Activated CD8-positive, alpha-beta memory T cell treated with anti-CD3 and anti-CD28 coated beads for 24 hours (primary cell): Measurements from ENCODE around the gene TMEM63A.
"Not testable (repeated sequence)": the region's sequence is repeated elsewhere in the genome, so short reads cannot be mapped to it uniquely, and the experiment has no call there.

Experiments
- DNase-seq: peaks from one replicate; pipeline ENCODE4 v3.0.0-alpha.2; 2020

TMEM63A gene

DNA sequence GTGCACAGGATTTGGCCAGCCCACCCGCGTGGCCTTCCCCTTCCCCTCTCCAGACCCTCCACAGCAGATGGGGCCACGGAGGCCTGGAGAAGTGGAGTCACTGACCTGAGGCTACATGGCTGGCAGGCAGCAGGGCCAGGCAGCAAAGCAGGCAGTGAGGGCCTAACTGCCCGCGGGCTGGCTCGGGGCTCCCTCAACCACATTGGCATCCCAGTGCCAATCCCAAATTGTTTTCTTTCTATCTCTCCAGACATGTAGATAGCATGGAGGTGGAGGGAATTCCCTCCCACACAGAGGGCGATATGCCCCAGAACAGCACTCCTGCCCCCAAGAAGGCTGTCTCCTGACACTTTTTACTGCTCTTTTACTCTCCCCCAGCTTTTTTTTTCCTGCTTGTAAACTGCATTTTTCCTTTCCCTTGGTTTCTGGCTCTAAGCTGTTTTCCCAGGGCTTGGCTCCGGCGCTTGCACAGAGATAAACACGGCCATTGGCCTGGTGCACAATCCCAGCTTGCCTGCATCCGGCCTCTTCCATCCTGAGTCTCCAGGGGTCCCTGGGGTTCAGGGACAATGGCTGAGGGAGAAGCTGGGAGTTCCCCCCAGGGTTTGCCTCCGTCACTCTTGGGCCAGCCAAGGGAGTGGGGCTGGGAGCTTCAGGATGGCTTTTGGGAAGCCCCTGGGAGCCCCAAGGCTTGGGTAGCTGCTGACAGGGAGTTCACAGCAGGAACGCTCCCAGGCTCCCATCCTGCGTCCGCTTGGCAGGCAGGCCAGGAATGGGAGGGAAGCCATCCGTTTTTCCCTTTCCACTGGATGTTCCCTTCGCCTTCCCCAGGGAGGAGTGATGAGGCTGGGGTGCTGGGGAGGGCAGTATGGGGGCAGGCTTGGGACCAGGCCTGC lies 65.3 kb downstream of the TMEM63A start:
- DNase-seq, result no peak

GRCh38 chr1:225815526-225816178 lies 66.5 kb downstream of the TMEM63A start:
- no peak for DNase-seq

GRCh38 chr1:225815090-225815489 lies 67.1 kb downstream of the TMEM63A start:
- DNase-seq, result not testable (repeated sequence)

DNA sequence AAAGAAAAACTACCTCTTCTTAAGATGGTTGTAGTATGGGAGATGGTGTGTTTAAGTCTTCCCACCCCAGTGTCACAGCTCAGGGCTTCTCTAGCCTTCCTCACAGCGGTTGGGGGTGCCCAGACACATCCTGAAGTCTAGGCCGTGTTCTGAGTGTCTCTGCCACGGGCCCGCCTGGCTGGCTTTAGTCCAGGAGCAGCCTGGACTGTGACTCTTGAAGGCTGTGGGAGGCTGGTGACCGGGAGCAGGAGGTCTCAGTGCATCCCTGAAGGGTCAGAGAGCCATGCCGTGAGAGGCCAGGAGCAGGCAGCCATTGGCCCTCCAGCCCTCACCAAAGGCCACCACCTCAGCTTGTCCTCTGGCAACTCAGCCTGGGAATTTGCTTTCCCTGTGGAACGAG lies 67.8 kb downstream of the TMEM63A start:
- DNase-seq, result no peak

- no peak for DNase-seq
Measured at GRCh38 chr1:225813214-225813964, 68.8 kb downstream of the TMEM63A start.

DNA sequence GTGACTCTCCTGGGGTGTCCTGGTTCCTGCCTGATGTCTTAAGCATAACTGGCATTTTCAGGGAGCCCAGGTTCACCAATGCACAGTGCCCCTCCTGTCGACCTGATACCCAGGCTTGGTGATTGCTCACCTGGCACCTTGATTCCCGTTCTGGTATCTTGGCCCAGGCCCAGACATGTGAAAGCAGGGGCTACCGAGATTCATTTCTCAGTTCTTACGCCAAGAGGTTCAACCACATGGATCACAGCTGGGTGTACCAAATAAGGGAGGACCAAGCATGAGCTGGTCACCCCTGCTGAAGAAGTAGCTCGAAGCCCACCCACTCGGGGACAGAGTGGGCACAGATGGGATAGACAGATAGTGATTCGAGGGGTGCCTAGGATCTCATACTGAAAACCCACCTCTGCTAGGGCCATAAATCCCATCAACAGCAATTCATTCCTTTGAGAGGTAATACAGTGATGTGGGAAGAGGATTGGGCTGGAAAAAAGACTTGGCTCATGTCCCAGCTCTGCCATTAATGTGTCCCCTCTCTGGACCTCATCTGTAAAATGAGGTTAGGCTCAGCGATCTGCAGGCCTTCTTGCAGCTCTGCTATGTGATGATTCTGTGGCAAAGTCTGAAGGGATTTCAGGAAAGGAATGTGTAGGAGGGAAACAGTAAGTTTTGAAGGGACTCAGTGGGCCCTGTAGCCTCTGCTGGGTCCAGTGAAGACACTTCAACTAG lies 69.5 kb downstream of the TMEM63A start:
- DNase-seq, result no peak

- no peak for DNase-seq
Measured at GRCh38 chr1:225811622-225812487, 70.3 kb downstream of the TMEM63A start.

- DNase-seq, result not testable (repeated sequence)
Measured at GRCh38 chr1:225810579-225811538, 71.3 kb downstream of the TMEM63A start.

- DNase-seq, result peak; percentile 90
Measured at GRCh38 chr1:225809842-225810578, 72.2 kb downstream of the TMEM63A start, which contains the start of gene EPHX1. Gene EPHX1 (plus strand): TSS chr1:225810124. CDS start chr1:225828730, 18,606 bp downstream.

DNA sequence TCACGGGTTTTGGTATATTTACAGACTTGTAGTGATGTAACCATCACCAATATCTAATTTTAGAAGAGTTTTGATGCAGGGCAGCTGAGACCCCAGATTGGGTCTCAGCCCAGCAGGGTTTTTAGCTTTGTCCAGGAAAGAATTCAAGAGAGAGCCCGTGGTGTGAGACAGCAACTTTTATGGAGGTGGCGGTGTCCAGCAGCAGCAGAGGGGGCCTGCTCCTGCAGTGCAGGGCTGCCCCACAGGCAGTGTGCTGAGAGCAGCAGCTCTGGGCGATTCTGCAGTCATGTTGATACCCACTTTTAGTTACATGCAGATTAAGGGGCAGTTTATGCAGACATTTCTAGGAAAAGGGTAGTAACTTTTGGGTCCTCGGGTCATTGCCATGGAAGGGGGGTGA lies 74.0 kb downstream of the TMEM63A start:
- no peak for DNase-seq

GRCh38 chr1:225806736-225807135 lies 75.4 kb downstream of the TMEM63A start:
- not testable (repeated sequence) for DNase-seq

GRCh38 chr1:225806249-225806648 lies 75.9 kb downstream of the TMEM63A start:
- DNase-seq, result no peak

- not testable (repeated sequence) for DNase-seq
Measured at GRCh38 chr1:225801146-225801545, 81.0 kb downstream of the TMEM63A start.

GRCh38 chr1:225796097-225796496 lies 86.1 kb downstream of the TMEM63A start:
- peak; percentile 37 for DNase-seq
